ENCODE results near the gene FCN1. TPM values are rescaled to one million over a fixed set of nuclear protein-coding genes. Genes with fewer than 3 reads are reported as not detected.
A peak's percentile ranks its signal among the peaks of the same experiment; 100 is the strongest.

The FCN1 gene
- total RNA-seq, 3 donors from 2014 or later: 0.44 to 5.1 (median 2.9) TPM

DNA sequence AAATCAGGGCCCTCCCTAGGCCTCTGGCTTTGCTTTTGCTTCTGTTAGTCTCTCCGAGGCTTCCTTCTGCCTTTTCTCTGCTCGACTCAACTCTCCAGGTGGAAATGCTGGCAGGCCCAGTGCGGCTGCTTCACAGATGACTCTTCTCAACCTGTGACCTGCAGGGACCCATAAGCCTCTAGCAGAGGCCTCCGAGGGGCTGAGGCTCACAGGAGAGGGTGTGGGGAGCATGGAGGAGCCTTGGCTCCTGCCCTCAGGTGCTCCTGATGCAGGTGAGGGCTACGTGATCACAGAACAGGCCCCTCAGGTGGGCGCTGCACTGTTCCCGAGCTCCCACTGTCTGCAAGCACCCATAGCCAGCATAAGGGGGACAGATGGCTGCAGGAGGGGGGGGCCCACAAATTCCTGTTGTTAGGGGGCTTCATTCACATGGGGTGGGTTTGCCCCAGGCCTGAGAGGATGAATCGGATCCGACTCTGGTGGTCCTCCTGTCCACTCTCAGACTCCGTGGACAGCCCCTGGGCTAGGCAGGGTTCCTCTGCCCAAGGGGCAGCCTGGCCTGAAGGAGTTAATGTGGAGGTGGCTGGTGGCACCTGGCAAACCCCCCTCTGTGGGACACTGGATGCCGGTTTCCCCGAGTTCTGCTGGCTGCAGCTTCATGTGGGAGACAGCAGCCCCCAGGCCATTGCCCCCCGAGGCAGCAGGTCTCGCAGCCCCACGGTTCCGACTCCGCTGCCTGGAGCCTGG is 48.0 kb downstream of the FCN1 start:
- Histone ChIP-seq H3K27me3 (no peaks in the 10 kb centered on the region), H3K9me3 (no peaks in the 10 kb centered on the region), H3K27ac (no peak overlapping the region), H3K4me1 (no peaks in the 10 kb centered on the region), H3K4me3 (no peak overlapping the region), H3K36me3 (no peaks in the 10 kb centered on the region)
- no peak for DNase-seq (ENCODE audit: low spot score in 2 of 2)
- intact Hi-C loops (cut with DNase I; ENCODE audit: low total_unique reads): no loop called here
- no peak for TF ChIP-seq POLR2AphosphoS5 (IDR thresholded peaks at IDR 0.05)

DNA sequence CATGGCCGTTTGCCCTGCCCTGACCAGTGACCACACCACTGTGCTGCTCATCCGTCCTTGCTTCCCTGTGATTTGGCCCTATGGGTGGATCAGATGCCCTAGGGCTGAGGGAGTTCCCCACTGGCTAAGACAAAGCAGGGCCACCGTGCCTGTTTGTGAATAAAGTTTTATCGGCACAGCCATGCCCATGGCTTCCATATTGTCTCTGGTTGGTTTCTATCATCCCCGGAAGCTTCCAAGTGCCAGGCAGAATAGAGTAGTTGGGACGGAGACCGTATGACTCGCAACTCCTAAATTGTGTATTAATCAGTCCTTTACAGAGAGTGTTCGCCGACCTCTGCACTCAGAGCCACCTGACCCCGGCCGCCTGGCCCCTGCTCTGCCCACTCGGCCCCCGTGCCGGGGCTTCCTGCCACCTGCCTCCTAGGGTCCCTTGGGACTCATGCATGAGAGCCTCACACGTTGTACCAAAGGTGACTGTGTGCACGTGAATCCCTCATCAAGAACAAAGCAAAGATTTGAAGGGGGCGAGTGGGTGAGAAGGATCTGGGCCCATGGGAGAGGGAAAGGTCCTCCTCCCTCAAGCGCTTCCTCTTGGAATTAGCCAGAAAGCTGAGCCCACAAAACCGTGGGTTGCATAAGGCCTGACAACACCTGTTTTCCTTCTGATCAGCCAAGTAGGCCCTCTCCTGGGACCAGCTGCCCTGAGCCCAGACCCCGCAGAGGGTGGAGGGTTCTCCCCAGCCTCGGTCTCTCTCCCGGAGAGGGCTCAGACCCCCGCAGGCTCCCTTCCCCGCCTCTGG is 48.8 kb downstream of the FCN1 start:
- no peaks in the 10 kb centered on the region for H3K4me1 ChIP-seq
- peak in 1 of 2 donors; percentile 45 for DNase-seq (ENCODE audit: low spot score in 2 of 2)

GRCh38 chr9:134867917-134868750 is 49.6 kb downstream of the FCN1 start:
- peak in 1 of 2 donors; percentile 47 for DNase-seq (ENCODE audit: low spot score in 2 of 2)

More for the DNA sequence above, 48.8 kb downstream of the FCN1 start:
- Histone ChIP-seq H3K9me3 (no peaks in the 10 kb centered on the region), H3K36me3 (no peaks in the 10 kb centered on the region), H3K27ac (no peak overlapping the region), H3K4me3 (no peak overlapping the region), H3K27me3 (no peaks in the 10 kb centered on the region)
- no peak for TF ChIP-seq CTCF (IDR thresholded peaks at IDR 0.05)
- TF ChIP-seq POLR2AphosphoS5 (IDR thresholded peaks at IDR 0.05): no peak
- TF ChIP-seq POLR2A (IDR thresholded peaks at IDR 0.05): no peak
- intact Hi-C loops (cut with DNase I; ENCODE audit: low total_unique reads): no loop called here

GRCh38 chr9:134864821-134865190 is 52.9 kb downstream of the FCN1 start:
- TF ChIP-seq POLR2AphosphoS5 (IDR thresholded peaks at IDR 0.05) (no peak), CTCF (IDR thresholded peaks at IDR 0.05) (no peak), POLR2A (IDR thresholded peaks at IDR 0.05) (no peak)
- DNase-seq (ENCODE audit: low spot score in 2 of 2): no peak
- peak overlapping the region; percentile 79 to 84 for H3K27ac ChIP-seq
- H3K36me3 ChIP-seq: no peaks in the 10 kb centered on the region
- H3K27me3 ChIP-seq: no peaks in the 10 kb centered on the region
- no peaks in the 10 kb centered on the region for H3K9me3 ChIP-seq
- no peaks in the 10 kb centered on the region for H3K4me1 ChIP-seq
- intact Hi-C loops (cut with DNase I; ENCODE audit: low total_unique reads): no loop called here
- H3K4me3 ChIP-seq: no peak overlapping the region

More at GRCh38 chr9:134867917-134868750, 49.6 kb downstream of the FCN1 start:
- Histone ChIP-seq H3K36me3 (no peaks in the 10 kb centered on the region), H3K27ac (no peak overlapping the region), H3K9me3 (no peaks in the 10 kb centered on the region), H3K4me1 (no peaks in the 10 kb centered on the region), H3K27me3 (no peaks in the 10 kb centered on the region), H3K4me3 (no peak overlapping the region)
- intact Hi-C loops (cut with DNase I; ENCODE audit: low total_unique reads): no loop called here
- TF ChIP-seq POLR2AphosphoS5 (IDR thresholded peaks at IDR 0.05) (no peak), POLR2A (IDR thresholded peaks at IDR 0.05) (no peak), CTCF (IDR thresholded peaks at IDR 0.05) (no peak)

DNA sequence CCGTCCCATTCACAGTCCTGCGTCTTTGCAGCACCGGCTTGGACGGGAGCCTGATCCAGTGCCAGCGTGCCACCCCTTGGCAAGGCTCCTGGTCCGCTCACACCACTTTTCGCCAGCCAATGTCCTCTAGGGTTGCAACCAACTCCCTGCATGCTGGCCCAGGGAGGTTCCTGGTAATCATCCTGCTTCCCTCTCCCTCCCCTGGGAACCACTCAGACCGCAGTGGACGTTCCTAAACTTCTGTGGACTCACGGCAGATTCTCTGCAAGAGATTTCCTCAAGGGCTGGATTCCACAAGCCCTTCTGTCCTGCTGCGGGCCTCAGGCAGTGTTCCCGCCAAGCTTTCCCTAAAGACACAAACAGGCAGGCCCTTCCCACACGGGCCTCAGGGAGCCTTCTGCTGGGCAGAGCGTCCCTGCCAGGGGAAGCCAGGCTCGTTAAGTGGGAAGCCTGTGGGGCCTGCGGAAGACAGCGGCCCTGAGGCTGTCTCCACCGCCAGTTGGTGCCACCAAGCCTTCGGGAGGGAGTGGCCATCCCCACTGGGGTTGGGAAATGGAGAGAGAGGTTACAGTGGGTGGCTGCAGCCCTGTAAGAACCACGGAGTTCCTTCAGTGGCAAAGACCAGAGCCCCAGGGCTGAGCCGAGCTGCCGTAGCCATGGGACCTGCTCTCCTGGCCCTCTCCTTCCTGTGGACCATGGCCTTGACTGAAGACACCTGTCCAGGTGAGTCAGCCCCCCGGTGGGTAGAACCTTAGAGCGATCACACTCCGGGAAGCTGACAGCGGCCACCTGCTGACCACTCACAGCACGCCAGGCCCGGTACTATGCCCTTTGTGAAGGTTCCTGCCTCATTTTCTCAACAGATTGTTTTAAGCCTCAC is 53.5 kb downstream of the FCN1 start:
- H3K36me3 ChIP-seq: no peaks in the 10 kb centered on the region
- intact Hi-C loops (cut with DNase I; ENCODE audit: low total_unique reads): no loop called here
- peak overlapping the region in 1 of 3 donors; percentile 31 for H3K4me3 ChIP-seq
- no peaks in the 10 kb centered on the region for H3K9me3 ChIP-seq
- peak overlapping the region; percentile 79 to 84 for H3K27ac ChIP-seq
- no peaks in the 10 kb centered on the region for H3K4me1 ChIP-seq
- peak; percentile 65 to 82 for DNase-seq (ENCODE audit: low spot score in 2 of 2)
- no peaks in the 10 kb centered on the region for H3K27me3 ChIP-seq
- no peak for TF ChIP-seq CTCF (IDR thresholded peaks at IDR 0.05)
- TF ChIP-seq POLR2A (IDR thresholded peaks at IDR 0.05): no peak
- TF ChIP-seq POLR2AphosphoS5 (IDR thresholded peaks at IDR 0.05): no peak

All from breast epithelium (tissue), 4 donors.